Measurements from ENCODE around the gene MCTP1.
"Not testable (repeated sequence)": the region's sequence is repeated elsewhere in the genome, so short reads cannot be mapped to it uniquely, and the experiment has no call there.

MCTP1 gene

GRCh38 chr5:94869921-94870320 is 415.0 kb downstream of the MCTP1 start:
- in situ Hi-C loops (cut with HindIII; ENCODE audit: low pct_unique_long_range_greater_than_20kb, low sequenced_read_pairs), result no loop called here
- no peak for TF ChIP-seq JUND (IDR thresholded peaks at IDR 0.05; ENCODE audit: low read depth)
- no peak for DNase-seq (ENCODE audit: low read depth in 1 of 2, low spot score in 1 of 2)

GRCh38 chr5:94863951-94864350 is 420.9 kb downstream of the MCTP1 start:
- in situ Hi-C loops (cut with HindIII; ENCODE audit: low pct_unique_long_range_greater_than_20kb, low sequenced_read_pairs), result no loop called here
- DNase-seq (ENCODE audit: low read depth in 1 of 2, low spot score in 1 of 2), result no peak
- no peak for TF ChIP-seq JUND (IDR thresholded peaks at IDR 0.05; ENCODE audit: low read depth)

- in situ Hi-C loops (cut with HindIII; ENCODE audit: low pct_unique_long_range_greater_than_20kb, low sequenced_read_pairs), result no loop called here
These were observed 427.8 kb downstream of the MCTP1 start for GRCh38 chr5:94857111-94857510.

GRCh38 chr5:94856257-94856800 is 428.6 kb downstream of the MCTP1 start:
- in situ Hi-C loops (cut with HindIII; ENCODE audit: low pct_unique_long_range_greater_than_20kb, low sequenced_read_pairs), result no loop called here
- no peak for DNase-seq (ENCODE audit: low read depth in 1 of 2, low spot score in 1 of 2)
- TF ChIP-seq JUND (IDR thresholded peaks at IDR 0.05; ENCODE audit: low read depth), result no peak

More at GRCh38 chr5:94857111-94857510, 427.8 kb downstream of the MCTP1 start:
- no peak for DNase-seq (ENCODE audit: low read depth in 1 of 2, low spot score in 1 of 2)
- TF ChIP-seq JUND (IDR thresholded peaks at IDR 0.05; ENCODE audit: low read depth), result no peak

- no peak for TF ChIP-seq JUND (IDR thresholded peaks at IDR 0.05; ENCODE audit: low read depth)
- DNase-seq (ENCODE audit: low read depth in 1 of 2, low spot score in 1 of 2), result no peak
- in situ Hi-C loops (cut with HindIII; ENCODE audit: low pct_unique_long_range_greater_than_20kb, low sequenced_read_pairs), result no loop called here
These were observed 429.4 kb downstream of the MCTP1 start for GRCh38 chr5:94855543-94855942.

GRCh38 chr5:94853120-94853519 is 431.8 kb downstream of the MCTP1 start:
- no peak for DNase-seq (ENCODE audit: low read depth in 1 of 2, low spot score in 1 of 2)
- no peak for TF ChIP-seq JUND (IDR thresholded peaks at IDR 0.05; ENCODE audit: low read depth)
- in situ Hi-C loops (cut with HindIII; ENCODE audit: low pct_unique_long_range_greater_than_20kb, low sequenced_read_pairs), result no loop called here

- in situ Hi-C loops (cut with HindIII; ENCODE audit: low pct_unique_long_range_greater_than_20kb, low sequenced_read_pairs), result no loop called here
- TF ChIP-seq JUND (IDR thresholded peaks at IDR 0.05; ENCODE audit: low read depth), result no peak
- no peak for DNase-seq (ENCODE audit: low read depth in 1 of 2, low spot score in 1 of 2)
These were observed 433.9 kb downstream of the MCTP1 start for GRCh38 chr5:94850960-94851359.

- in situ Hi-C loops (cut with HindIII; ENCODE audit: low pct_unique_long_range_greater_than_20kb, low sequenced_read_pairs), result no loop called here
- no peak for TF ChIP-seq JUND (IDR thresholded peaks at IDR 0.05; ENCODE audit: low read depth)
These were observed 434.8 kb downstream of the MCTP1 start for GRCh38 chr5:94849821-94850736.

GRCh38 chr5:94849324-94849723 is 435.6 kb downstream of the MCTP1 start:
- in situ Hi-C loops (cut with HindIII; ENCODE audit: low pct_unique_long_range_greater_than_20kb, low sequenced_read_pairs), result no loop called here
- DNase-seq (ENCODE audit: low read depth in 1 of 2, low spot score in 1 of 2), result no peak
- no peak for TF ChIP-seq JUND (IDR thresholded peaks at IDR 0.05; ENCODE audit: low read depth)

More at GRCh38 chr5:94849821-94850736, 434.8 kb downstream of the MCTP1 start:
- DNase-seq (ENCODE audit: low read depth in 1 of 2, low spot score in 1 of 2), result peak; percentile 32 to 78

GRCh38 chr5:94847726-94848125 is 437.2 kb downstream of the MCTP1 start:
- DNase-seq (ENCODE audit: low read depth in 1 of 2, low spot score in 1 of 2), result no peak
- no peak for TF ChIP-seq JUND (IDR thresholded peaks at IDR 0.05; ENCODE audit: low read depth)
- in situ Hi-C loops (cut with HindIII; ENCODE audit: low pct_unique_long_range_greater_than_20kb, low sequenced_read_pairs), result no loop called here

GRCh38 chr5:94847019-94847418 is 437.9 kb downstream of the MCTP1 start:
- in situ Hi-C loops (cut with HindIII; ENCODE audit: low pct_unique_long_range_greater_than_20kb, low sequenced_read_pairs), result no loop called here
- TF ChIP-seq JUND (IDR thresholded peaks at IDR 0.05; ENCODE audit: low read depth), result no peak
- DNase-seq (ENCODE audit: low read depth in 1 of 2, low spot score in 1 of 2), result no peak

GRCh38 chr5:94845696-94846095 is 439.2 kb downstream of the MCTP1 start:
- DNase-seq (ENCODE audit: low read depth in 1 of 2, low spot score in 1 of 2); in situ Hi-C loops (cut with HindIII; ENCODE audit: low pct_unique_long_range_greater_than_20kb, low sequenced_read_pairs): not testable (repeated sequence)

- no peak for TF ChIP-seq JUND (IDR thresholded peaks at IDR 0.05; ENCODE audit: low read depth)
- in situ Hi-C loops (cut with HindIII; ENCODE audit: low pct_unique_long_range_greater_than_20kb, low sequenced_read_pairs), result no loop called here
These were observed 443.1 kb downstream of the MCTP1 start for GRCh38 chr5:94841598-94842322.

More at GRCh38 chr5:94841598-94842322, 443.1 kb downstream of the MCTP1 start:
- no peak for DNase-seq (ENCODE audit: low read depth in 1 of 2, low spot score in 1 of 2)
